ENCODE data around the gene DNHD1. TPM values are rescaled to one million over a fixed set of nuclear protein-coding genes. Genes with fewer than 3 reads are reported as not detected.

Gene DNHD1
- total and polyA plus RNA-seq, 2 of the 8 experiments (the other 6 are each of a cell fraction or from before 2014, with no cell fraction given), result 5.0 to 6.8 TPM

DNA sequence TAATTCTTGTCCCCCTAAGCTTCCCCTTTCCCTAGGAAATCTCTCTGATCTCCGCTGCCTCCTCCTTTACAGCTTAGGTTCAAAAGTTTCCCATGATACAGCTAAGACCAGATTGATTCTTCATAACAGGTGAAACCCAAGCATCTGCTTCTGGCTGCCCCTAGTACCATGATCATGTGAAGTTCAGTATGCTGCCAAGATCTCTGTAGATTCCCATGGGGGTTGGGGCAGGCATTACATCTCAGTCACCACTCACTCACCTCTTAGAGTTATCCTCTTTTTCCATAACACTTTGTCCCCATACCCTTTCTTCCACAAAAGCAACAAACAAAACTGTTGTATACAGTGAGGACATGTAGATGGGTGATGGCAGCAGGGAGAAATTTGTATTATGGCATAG lies 62.3 kb downstream of the DNHD1 start:
- Histone ChIP-seq H2AFZ (ENCODE audit: low read length) (no peak overlapping the region), H2BK20ac (ENCODE audit: low read length) (no peak overlapping the region), H3K23me2 (ENCODE audit: low read depth, low read length) (no peaks in the 10 kb centered on the region), H2BK5ac (ENCODE audit: low read depth, low read length) (no peak overlapping the region), H3K4me1 (replicated peaks in 1 of 4; ENCODE audit: control insufficient read depth in 3 of 4, insufficient read depth in 4 of 4, low read length in 3 of 4) (peaks cover 0 to 1% (median under 1%) of the 10 kb centered on the region in 4 experiments; a peak in 3 of 7 replicates), H2AK5ac (ENCODE audit: low read depth, low read length) (no peak overlapping the region), H3K14ac (ENCODE audit: insufficient read length) (no peak overlapping the region), H3K23ac (ENCODE audit: insufficient read length) (no peak overlapping the region), H3K56ac (replicated peaks; ENCODE audit: insufficient read length, low read depth, low read length) (no peak overlapping the region), H4K20me1 (replicated peaks in 1 of 2; ENCODE audit: control insufficient read depth in 1 of 2, insufficient read depth in 2 of 2, low read length in 2 of 2) (no peaks in the 10 kb centered on the region), H3K36me3 (ENCODE audit: control insufficient read depth in 2 of 4, insufficient read depth in 4 of 4, low read length in 3 of 4) (no peaks in the 10 kb centered on the region), H3K27me3 (replicated peaks in 1 of 4; ENCODE audit: control insufficient read depth in 3 of 4, extremely low read depth in 1 of 4, insufficient read depth in 3 of 4, low read length in 3 of 4) (peaks cover 0 to 2% (median 0%) of the 10 kb centered on the region in 4 experiments; a peak in 1 of 7 replicates), H3K9me3 (ENCODE audit: insufficient read depth in 2 of 2, low read depth in 1 of 2, low read length in 1 of 2) (no peaks in the 10 kb centered on the region), H4K8ac (ENCODE audit: extremely low read depth, insufficient read depth, low read length) (no peak overlapping the region), H2BK15ac (ENCODE audit: low read length) (no peak overlapping the region), H3K79me1 (ENCODE audit: low read depth, low read length) (no peaks in the 10 kb centered on the region), H3K79me2 (ENCODE audit: control insufficient read depth in 1 of 2, insufficient read depth in 2 of 2, low read length in 2 of 2) (no peaks in the 10 kb centered on the region), H3K9ac (replicated peaks in 1 of 4; ENCODE audit: extremely low read depth in 1 of 4, low read depth in 3 of 4, low read length in 3 of 4) (no peak overlapping the region), H2BK12ac (ENCODE audit: low read depth, low read length) (no peak overlapping the region), H4K5ac (ENCODE audit: insufficient read length, low read depth, low read length) (no peak overlapping the region), H2BK120ac (replicated peaks; ENCODE audit: low read depth, low read length) (no peak overlapping the region), H4K91ac (replicated peaks; ENCODE audit: insufficient read length, low read length) (no peak overlapping the region), H3K4me3 (ENCODE audit: extremely low read depth in 1 of 4, insufficient read depth in 2 of 4, low read depth in 3 of 4, low read length in 4 of 4) (no peak overlapping the region), H3K4ac (replicated peaks; ENCODE audit: insufficient read length, low read depth, low read length) (no peak overlapping the region), H3K27ac (ENCODE audit: low read depth, low read length) (no peak overlapping the region), H3K18ac (ENCODE audit: extremely low read depth, low read length) (no peak overlapping the region), H3K4me2 (ENCODE audit: insufficient read depth in 1 of 2, low read depth in 2 of 2, low read length in 2 of 2) (no peak overlapping the region)
- WGBS, 2 experiments (ENCODE audit: extremely low coverage in 1 of 2, insufficient coverage in 1 of 2, insufficient read length in 1 of 2, insufficient replicate concordance in 2 of 2, low coverage in 1 of 2, low lambda C conversion rate in 2 of 2, missing lambda C conversion rate in 1 of 2), result 83% methylated on average over 1 of the region's 1 CpG; no CpG with 5 or more reads in 1 of the 2 experiments
- no peak for DNase-seq (ENCODE audit: low read depth in 1 of 2, low spot score in 2 of 2)
- ChIA-PET CTCF (ENCODE audit: partially characterized antibody) (interaction anchor here (1.4 to 6.8 kb wide), 3 partner anchors 11 to 30 kb away, joined by 3 to 48 read pairs (median 7); no protein-coding TSS in a partner anchor), POLR2A (ENCODE audit: partially characterized antibody) (no interaction called here)
- no peak for FAIRE-seq
- TF ChIP-seq RBBP5 (IDR thresholded peaks at IDR 0.05; ENCODE audit: borderline replicate concordance, low read depth, low read length), result no peak
- TF ChIP-seq, protein P1, sequence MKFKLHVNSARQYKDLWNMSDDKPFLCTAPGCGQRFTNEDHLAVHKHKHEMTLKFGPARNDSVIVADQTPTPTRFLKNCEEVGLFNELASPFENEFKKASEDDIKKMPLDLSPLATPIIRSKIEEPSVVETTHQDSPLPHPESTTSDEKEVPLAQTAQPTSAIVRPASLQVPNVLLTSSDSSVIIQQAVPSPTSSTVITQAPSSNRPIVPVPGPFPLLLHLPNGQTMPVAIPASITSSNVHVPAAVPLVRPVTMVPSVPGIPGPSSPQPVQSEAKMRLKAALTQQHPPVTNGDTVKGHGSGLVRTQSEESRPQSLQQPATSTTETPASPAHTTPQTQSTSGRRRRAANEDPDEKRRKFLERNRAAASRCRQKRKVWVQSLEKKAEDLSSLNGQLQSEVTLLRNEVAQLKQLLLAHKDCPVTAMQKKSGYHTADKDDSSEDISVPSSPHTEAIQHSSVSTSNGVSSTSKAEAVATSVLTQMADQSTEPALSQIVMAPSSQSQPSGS (IDR thresholded peaks at IDR 0.05; ENCODE audit: low read length), result no peak
- TF ChIP-seq RAD21 (IDR thresholded peaks at IDR 0.05 in 1 of 2, conservative IDR thresholded peaks at IDR 0.05 in 1 of 2; ENCODE audit: low read depth in 2 of 2, low read length in 2 of 2), result no peak

All from H1 (cell line).